Measurements from ENCODE around the gene PARP8.

The PARP8 gene

DNA sequence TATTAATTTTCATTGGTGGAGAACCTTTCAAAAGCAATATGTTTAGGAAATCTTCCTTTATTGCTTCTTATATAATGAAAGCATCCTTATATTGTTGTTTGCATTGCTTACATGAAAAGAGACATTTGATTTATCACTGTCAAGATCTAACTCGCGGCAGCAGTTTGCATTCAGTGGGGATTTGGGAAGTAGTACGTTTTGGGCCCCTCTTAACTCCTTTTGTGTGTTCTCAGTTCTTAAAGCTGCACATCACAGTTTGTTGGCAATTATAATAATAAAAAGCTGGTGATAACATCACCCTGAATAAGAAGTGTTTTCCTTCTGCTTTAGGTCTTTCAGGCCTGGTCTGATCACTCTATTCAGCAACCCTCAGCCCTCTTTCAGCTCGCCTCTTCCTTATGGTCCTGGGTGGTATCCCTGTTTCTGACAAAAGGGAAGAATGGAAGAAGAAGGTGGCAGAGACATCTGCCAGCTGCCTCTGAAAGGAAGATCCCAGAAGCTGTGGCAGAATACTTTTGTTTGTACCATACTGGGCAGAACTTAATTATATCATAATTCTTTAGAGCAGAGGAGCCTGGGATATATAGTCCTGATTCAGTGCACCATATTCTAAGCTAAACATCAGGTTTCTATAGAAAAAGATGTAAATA, 53.7 kb downstream of the PARP8 start:
- DNase-seq (ENCODE audit: low spot score): no peak
- TF ChIP-seq, protein P1, sequence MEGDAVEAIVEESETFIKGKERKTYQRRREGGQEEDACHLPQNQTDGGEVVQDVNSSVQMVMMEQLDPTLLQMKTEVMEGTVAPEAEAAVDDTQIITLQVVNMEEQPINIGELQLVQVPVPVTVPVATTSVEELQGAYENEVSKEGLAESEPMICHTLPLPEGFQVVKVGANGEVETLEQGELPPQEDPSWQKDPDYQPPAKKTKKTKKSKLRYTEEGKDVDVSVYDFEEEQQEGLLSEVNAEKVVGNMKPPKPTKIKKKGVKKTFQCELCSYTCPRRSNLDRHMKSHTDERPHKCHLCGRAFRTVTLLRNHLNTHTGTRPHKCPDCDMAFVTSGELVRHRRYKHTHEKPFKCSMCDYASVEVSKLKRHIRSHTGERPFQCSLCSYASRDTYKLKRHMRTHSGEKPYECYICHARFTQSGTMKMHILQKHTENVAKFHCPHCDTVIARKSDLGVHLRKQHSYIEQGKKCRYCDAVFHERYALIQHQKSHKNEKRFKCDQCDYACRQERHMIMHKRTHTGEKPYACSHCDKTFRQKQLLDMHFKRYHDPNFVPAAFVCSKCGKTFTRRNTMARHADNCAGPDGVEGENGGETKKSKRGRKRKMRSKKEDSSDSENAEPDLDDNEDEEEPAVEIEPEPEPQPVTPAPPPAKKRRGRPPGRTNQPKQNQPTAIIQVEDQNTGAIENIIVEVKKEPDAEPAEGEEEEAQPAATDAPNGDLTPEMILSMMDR (IDR thresholded peaks at IDR 0.05; ENCODE audit: extremely low read depth, missing control alignments): no peak

- DNase-seq (ENCODE audit: low spot score): no peak
- TF ChIP-seq, protein P1 (IDR thresholded peaks at IDR 0.05; ENCODE audit: extremely low read depth, missing control alignments): no peak
These were observed 55.8 kb downstream of the PARP8 start for GRCh38 chr5:50722223-50722622.

- no peak for DNase-seq (ENCODE audit: low spot score)
- TF ChIP-seq, protein P1 (IDR thresholded peaks at IDR 0.05; ENCODE audit: extremely low read depth, missing control alignments): no peak
These were observed 57.8 kb downstream of the PARP8 start for GRCh38 chr5:50724262-50724661.

- TF ChIP-seq, protein P1 (IDR thresholded peaks at IDR 0.05; ENCODE audit: extremely low read depth, missing control alignments): no peak
- DNase-seq (ENCODE audit: low spot score): no peak
These were observed 59.5 kb downstream of the PARP8 start for GRCh38 chr5:50725800-50726474.

DNA sequence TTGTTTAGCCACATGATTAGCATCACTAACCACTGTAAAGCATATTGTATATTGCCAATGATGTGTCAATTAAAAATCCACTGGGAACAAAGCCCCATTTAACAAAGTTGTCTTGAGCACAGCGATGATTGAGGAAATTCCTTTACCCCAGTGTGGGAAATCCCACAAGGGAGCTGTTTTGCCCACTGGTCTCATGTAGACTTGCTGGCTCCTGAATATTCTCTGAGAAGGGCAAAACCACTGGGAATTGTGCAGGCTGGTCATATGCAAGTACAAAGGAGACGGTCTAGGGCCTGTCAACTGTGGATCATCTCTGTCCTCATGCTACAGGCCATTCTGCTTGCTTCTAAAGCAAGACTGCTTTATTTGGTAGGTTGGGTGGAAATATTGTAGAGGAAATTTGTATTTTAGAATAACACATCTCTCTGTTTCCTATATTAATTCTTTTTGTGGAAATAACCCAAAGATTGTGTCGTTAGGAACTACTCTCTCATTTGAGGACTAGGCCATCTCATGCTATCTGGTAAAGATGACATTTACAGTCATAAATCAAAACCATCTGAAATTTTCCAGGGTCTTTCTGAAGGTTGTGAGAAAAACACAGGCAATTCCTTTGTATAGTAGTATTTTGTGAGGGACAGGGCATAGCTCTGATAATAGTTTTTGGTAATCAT, 60.2 kb downstream of the PARP8 start:
- TF ChIP-seq, protein P1 (IDR thresholded peaks at IDR 0.05; ENCODE audit: extremely low read depth, missing control alignments): no peak
- DNase-seq (ENCODE audit: low spot score): no peak

DNA sequence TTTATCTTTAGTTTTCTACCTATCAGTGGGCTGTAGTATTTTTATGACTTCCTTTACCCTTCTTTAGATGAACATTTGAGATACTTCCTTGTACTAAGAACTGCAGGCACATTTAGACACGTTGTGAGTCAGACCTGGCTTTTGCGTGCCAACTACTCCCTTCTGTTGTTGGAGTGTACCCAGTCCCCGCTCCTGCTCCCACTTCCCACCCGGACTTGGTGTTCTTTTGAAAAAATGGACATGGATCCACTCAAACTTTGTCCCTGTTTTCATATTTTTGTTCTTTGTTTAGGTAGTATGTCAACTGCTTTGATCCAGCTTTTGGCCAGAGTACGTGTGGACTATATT, 60.7 kb downstream of the PARP8 start:
- DNase-seq (ENCODE audit: low spot score): no peak
- TF ChIP-seq, protein P1 (IDR thresholded peaks at IDR 0.05; ENCODE audit: extremely low read depth, missing control alignments): no peak

DNA sequence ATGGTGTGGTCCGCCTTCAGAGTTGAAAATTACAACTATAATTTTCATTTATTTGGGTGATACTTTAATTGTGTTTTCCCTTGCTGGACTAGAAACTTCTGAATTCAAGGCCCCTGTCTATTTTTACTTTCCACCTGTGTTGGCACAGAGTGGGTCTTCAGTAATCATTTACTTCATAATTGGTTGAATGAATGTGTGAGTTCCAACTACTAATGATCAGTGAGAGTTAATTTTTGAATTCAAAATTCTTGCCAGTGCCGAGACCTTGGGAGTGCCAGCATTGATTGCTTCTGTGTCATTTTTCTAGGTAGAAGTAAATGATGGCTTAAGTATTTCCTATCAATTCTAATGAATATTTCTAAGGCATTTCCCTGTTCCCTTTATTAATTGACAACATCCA, 61.4 kb downstream of the PARP8 start:
- no peak for DNase-seq (ENCODE audit: low spot score)
- TF ChIP-seq, protein P1 (IDR thresholded peaks at IDR 0.05; ENCODE audit: extremely low read depth, missing control alignments): no peak
